Naive thymus-derived CD8-positive, alpha-beta T cell (primary cell): Measurements from ENCODE around the gene GPR135. TPM values are rescaled to one million over a fixed set of nuclear protein-coding genes. Genes with fewer than 3 reads are reported as not detected.
"Not testable (repeated sequence)": the region's sequence is repeated elsewhere in the genome, so short reads cannot be mapped to it uniquely, and the experiment has no call there.

Experiments
- ATAC-seq, 2 donors: fragments of 150-1000 bp; cut with Tn5 transposase in 1 of 2; sonication (Bioruptor Pico), chemical (Tn5 transposase) in 1 of 2; 1 replicate in 1 of 2; 2 replicates in 1 of 2; pipeline ENCODE4 v1.10.0; 2021; ENCODE audit warnings: mild to moderate bottlenecking in 2 of 2, moderate library complexity in 2 of 2
- POLR2A ChIA-PET: fragments of 350-600 bp; sonication (Branson Sonifier 250); formaldehyde crosslinking; loops from one replicate; lab custom pipeline; 2021; ENCODE audit warnings: antibody characterized with exemption; lab: Charles Lee
- DNase-seq, 10 donors: peaks; one replicate each; pipeline versions ENCODE4 v3.0.0 to v3.0.0-alpha.2; 2020 to 2022
- H3K27ac Mint-ChIP-seq, 10 donors: one replicate each; pipeline ENCODE4 v1.8.0; 2020 to 2022; ENCODE audit warnings: mild to moderate bottlenecking in 10 of 10, mixed read lengths in 10 of 10, moderate library complexity in 4 of 10, inconsistent platforms in 1 of 10
- H3K27me3 Mint-ChIP-seq, 5 donors: one replicate each; pipeline ENCODE4 v1.8.0; 2021 to 2022; ENCODE audit warnings: mixed read lengths in 5 of 5
- H3K36me3 Mint-ChIP-seq, 3 donors: one replicate each; pipeline ENCODE4 v1.8.0; 2020 to 2022; ENCODE audit warnings: mixed read lengths in 3 of 3, mild to moderate bottlenecking in 2 of 3, inconsistent platforms in 1 of 3
- H3K4me1 Mint-ChIP-seq, 4 donors: one replicate each; pipeline ENCODE4 v1.8.0; 2021 to 2022; ENCODE audit warnings: mixed read lengths in 4 of 4
- H3K4me3 Mint-ChIP-seq, 10 donors: one replicate each; pipeline ENCODE4 v1.8.0; 2020 to 2022; ENCODE audit warnings: mild to moderate bottlenecking in 10 of 10, mixed read lengths in 10 of 10, moderate library complexity in 6 of 10, inconsistent platforms in 1 of 10
- H3K9me3 Mint-ChIP-seq, 9 donors: one replicate each; pipeline ENCODE4 v1.8.0; 2020 to 2022; ENCODE audit warnings: mixed read lengths in 9 of 9, mild to moderate bottlenecking in 3 of 9, inconsistent platforms in 1 of 9, moderate library complexity in 1 of 9
- polyA plus RNA-seq, 3 donors: library from polyadenylated mRNA; unstranded; fragments of 300-500 nt; fragmentation: Illumina TruSeq; gene quantifications; one replicate each; pipeline ENCODE4 v1.2.3, GENCODE V29; 2021
- total RNA-seq, 8 experiments: library from RNA in 2 of 8; stranded (reverse) in 2 of 8; gene quantifications; one replicate each; pipeline ENCODE4 v1.2.3 and lab custom pipeline; 2021 to 2026

The GPR135 gene
- total and polyA plus RNA-seq, 5 experiments from 2014 or later: 0.16 to 2.0 (median 1.7) TPM; not detected in 2

- peak overlapping the region; percentile 82 to 94 (median 90) for H3K4me3 Mint-ChIP-seq
- peak overlapping the region in 8 of 10 donors; percentile 28 to 94 (median 79) for H3K27ac Mint-ChIP-seq
- H3K4me1 Mint-ChIP-seq: peaks cover 6 to 14% (median 10%) of the 10 kb centered on the region in 4 donors
- H3K36me3 Mint-ChIP-seq: no peaks in the 10 kb centered on the region
- peak; percentile 72 for ATAC-seq
- peak; percentile 34 to 82 (median 50) for DNase-seq
- H3K9me3 Mint-ChIP-seq: no peaks in the 10 kb centered on the region
- peaks cover 0 to 7% (median 3%) of the 10 kb centered on the region in 5 donors for H3K27me3 Mint-ChIP-seq
- POLR2A ChIA-PET: interaction anchor here (0.8 to 3.1 kb wide), 3 partner anchors 19 to 784 kb away, joined by 3 to 20 read pairs (median 4); partner anchors contain the start of genes JKAMP, L3HYPDH and PPM1A
These were observed 479 bp downstream of the GPR135 start for GRCh38 chr14:59464486-59465315.

GRCh38 chr14:59463787-59464485 lies 1.2 kb downstream of the GPR135 start:
- Mint-ChIP-seq H3K9me3 (no peaks in the 10 kb centered on the region), H3K27ac (peak overlapping the region in 6 of 10 donors; percentile 42 to 86 (median 69)), H3K27me3 (peaks cover 0 to 11% (median 6%) of the 10 kb centered on the region in 5 donors), H3K36me3 (no peaks in the 10 kb centered on the region), H3K4me3 (peak overlapping the region; percentile 82 to 94 (median 90)), H3K4me1 (peaks cover 6 to 14% (median 10%) of the 10 kb centered on the region in 4 donors)
- ATAC-seq: peak in 1 of 2 donors; percentile 3
- POLR2A ChIA-PET: interaction anchor here (1.4 to 3.1 kb wide), 2 partner anchors 19 to 28 kb away, joined by 4 to 20 read pairs; partner anchors contain the start of genes JKAMP and L3HYPDH
- DNase-seq: peak in 2 of 10 donors; percentile 18 to 23

GRCh38 chr14:59461891-59462290 lies 3.3 kb downstream of the GPR135 start:
- Mint-ChIP-seq H3K4me1 (peaks cover 6 to 14% (median 10%) of the 10 kb centered on the region in 4 donors), H3K4me3 (no peak overlapping the region), H3K27ac (no peak overlapping the region), H3K27me3 (peaks cover 0 to 14% (median 11%) of the 10 kb centered on the region in 5 donors), H3K9me3 (peaks cover 0 to 5% (median 0%) of the 10 kb centered on the region in 9 donors), H3K36me3 (peaks cover 8 to 13% (median 12%) of the 10 kb centered on the region in 3 donors)
- POLR2A ChIA-PET: interaction anchor here (0.5 to 0.6 kb wide), 2 partner anchors 31 to 674 kb away, joined by 3 to 5 read pairs; no protein-coding TSS in a partner anchor
- ATAC-seq: no peak
- no peak for DNase-seq

- peaks cover 2 to 9% (median 7%) of the 10 kb centered on the region in 4 donors for H3K4me1 Mint-ChIP-seq
- peaks cover 17 to 26% (median 25%) of the 10 kb centered on the region in 3 donors for H3K36me3 Mint-ChIP-seq
- POLR2A ChIA-PET: no interaction called here
- H3K4me3 Mint-ChIP-seq: no peak overlapping the region
- peaks cover 0 to 8% (median 0%) of the 10 kb centered on the region in 9 donors for H3K9me3 Mint-ChIP-seq
- H3K27me3 Mint-ChIP-seq: peaks cover 0 to 14% (median 11%) of the 10 kb centered on the region in 5 donors
- no peak for DNase-seq
- ATAC-seq: no peak
- no peak overlapping the region for H3K27ac Mint-ChIP-seq
These were observed 4.8 kb downstream of the GPR135 start for GRCh38 chr14:59460378-59460777.

- POLR2A ChIA-PET: no interaction called here
- Mint-ChIP-seq H3K27ac (no peak overlapping the region), H3K36me3 (peaks cover 17 to 28% (median 26%) of the 10 kb centered on the region in 3 donors)
These were observed 6.7 kb downstream of the GPR135 start for GRCh38 chr14:59458486-59458885.

GRCh38 chr14:59455411-59455810 lies 9.8 kb downstream of the GPR135 start:
- peaks cover 0 to 14% (median 7%) of the 10 kb centered on the region in 5 donors for H3K27me3 Mint-ChIP-seq
- H3K27ac Mint-ChIP-seq: no peak overlapping the region
- no peaks in the 10 kb centered on the region for H3K4me1 Mint-ChIP-seq
- H3K4me3 Mint-ChIP-seq: no peak overlapping the region
- H3K36me3 Mint-ChIP-seq: peaks cover 17 to 30% (median 27%) of the 10 kb centered on the region in 3 donors
- POLR2A ChIA-PET: no interaction called here
- no peak for DNase-seq
- H3K9me3 Mint-ChIP-seq: peaks cover 0 to 8% (median 0%) of the 10 kb centered on the region in 9 donors
- ATAC-seq: no peak

More at GRCh38 chr14:59458486-59458885, 6.7 kb downstream of the GPR135 start:
- H3K9me3 Mint-ChIP-seq: peaks cover 0 to 8% (median 0%) of the 10 kb centered on the region in 9 donors
- no peak overlapping the region for H3K4me3 Mint-ChIP-seq
- H3K27me3 Mint-ChIP-seq: peaks cover 0 to 14% (median 11%) of the 10 kb centered on the region in 5 donors
- ATAC-seq: no peak
- DNase-seq: no peak
- peaks cover 0 to 2% (median 1%) of the 10 kb centered on the region in 4 donors for H3K4me1 Mint-ChIP-seq

GRCh38 chr14:59454139-59454538 lies 11.0 kb downstream of the GPR135 start:
- peaks cover 17 to 30% (median 27%) of the 10 kb centered on the region in 3 donors for H3K36me3 Mint-ChIP-seq
- peaks cover 0 to 8% (median 0%) of the 10 kb centered on the region in 9 donors for H3K9me3 Mint-ChIP-seq
- H3K27ac Mint-ChIP-seq: no peak overlapping the region
- H3K4me1 Mint-ChIP-seq: no peaks in the 10 kb centered on the region
- POLR2A ChIA-PET: no interaction called here
- ATAC-seq (no peak), DNase-seq (no peak)
- H3K4me3 Mint-ChIP-seq: no peak overlapping the region
- peaks cover 0 to 9% (median 0%) of the 10 kb centered on the region in 5 donors for H3K27me3 Mint-ChIP-seq

- H3K36me3 Mint-ChIP-seq: peaks cover 9 to 18% (median 14%) of the 10 kb centered on the region in 3 donors
- no peaks in the 10 kb centered on the region for H3K4me1 Mint-ChIP-seq
- POLR2A ChIA-PET: no interaction called here
These were observed 13.3 kb downstream of the GPR135 start for GRCh38 chr14:59451849-59452248.

GRCh38 chr14:59450716-59451115 lies 14.5 kb downstream of the GPR135 start:
- Mint-ChIP-seq H3K27me3 (no peaks in the 10 kb centered on the region), H3K9me3 (no peaks in the 10 kb centered on the region), H3K27ac (peak overlapping the region in 1 of 10 donors; percentile 22), H3K4me3 (no peak overlapping the region), H3K36me3 (peaks cover 2 to 8% (median 5%) of the 10 kb centered on the region in 3 donors), H3K4me1 (no peaks in the 10 kb centered on the region)
- POLR2A ChIA-PET: no interaction called here
- ATAC-seq (no peak), DNase-seq (no peak)

More at GRCh38 chr14:59451849-59452248, 13.3 kb downstream of the GPR135 start:
- no peak for ATAC-seq
- Mint-ChIP-seq H3K27ac (no peak overlapping the region), H3K27me3 (no peaks in the 10 kb centered on the region), H3K4me3 (no peak overlapping the region), H3K9me3 (peaks cover 0 to 3% (median 0%) of the 10 kb centered on the region in 9 donors)
- no peak for DNase-seq

- H3K4me3 Mint-ChIP-seq, H3K36me3 Mint-ChIP-seq, H3K27me3 Mint-ChIP-seq, POLR2A ChIA-PET, H3K9me3 Mint-ChIP-seq, DNase-seq, ATAC-seq, H3K4me1 Mint-ChIP-seq: not testable (repeated sequence)
- H3K27ac Mint-ChIP-seq: peak overlapping the region in 1 of 10 donors; percentile 15
These were observed 16.5 kb downstream of the GPR135 start for GRCh38 chr14:59448673-59449072.

GRCh38 chr14:59439256-59439965 lies 25.8 kb downstream of the GPR135 start:
- Mint-ChIP-seq H3K4me1 (no peaks in the 10 kb centered on the region), H3K9me3 (no peaks in the 10 kb centered on the region), H3K27ac (no peak overlapping the region), H3K36me3 (no peaks in the 10 kb centered on the region), H3K27me3 (peaks cover 0 to 3% (median 1%) of the 10 kb centered on the region in 5 donors), H3K4me3 (no peak overlapping the region)
- ATAC-seq: no peak
- DNase-seq: no peak
- POLR2A ChIA-PET: no interaction called here

GRCh38 chr14:59438195-59438647 lies 27.0 kb downstream of the GPR135 start:
- Mint-ChIP-seq H3K9me3 (no peaks in the 10 kb centered on the region), H3K36me3 (no peaks in the 10 kb centered on the region), H3K27ac (no peak overlapping the region), H3K4me1 (no peaks in the 10 kb centered on the region), H3K27me3 (peaks cover 0 to 2% (median 1%) of the 10 kb centered on the region in 5 donors), H3K4me3 (no peak overlapping the region)
- no peak for DNase-seq
- no peak for ATAC-seq
- POLR2A ChIA-PET: no interaction called here
